ENCODE data around the gene L1CAM.

GRCh38 chrX:153870288-153870690 is 15.7 kb downstream of the L1CAM start:
- TF ChIP-seq YY1 (IDR thresholded peaks at IDR 0.05; ENCODE audit: insufficient read depth, insufficient read length): no peak
- no peak for TF ChIP-seq ZNF274 (IDR thresholded peaks at IDR 0.05; ENCODE audit: low read depth, low read length)
- TF ChIP-seq SUZ12 (IDR thresholded peaks at IDR 0.05; ENCODE audit: extremely low read depth, insufficient read depth, insufficient read length): no peak
